ENCODE data around the gene ATP6V1B1. TPM values are rescaled to one million over a fixed set of nuclear protein-coding genes. Genes with fewer than 3 reads are reported as not detected.
A peak's percentile ranks its signal among the peaks of the same experiment; 100 is the strongest.

Gene ATP6V1B1
- total RNA-seq, 1 experiment from 2014 or later = 6.5 TPM

DNA sequence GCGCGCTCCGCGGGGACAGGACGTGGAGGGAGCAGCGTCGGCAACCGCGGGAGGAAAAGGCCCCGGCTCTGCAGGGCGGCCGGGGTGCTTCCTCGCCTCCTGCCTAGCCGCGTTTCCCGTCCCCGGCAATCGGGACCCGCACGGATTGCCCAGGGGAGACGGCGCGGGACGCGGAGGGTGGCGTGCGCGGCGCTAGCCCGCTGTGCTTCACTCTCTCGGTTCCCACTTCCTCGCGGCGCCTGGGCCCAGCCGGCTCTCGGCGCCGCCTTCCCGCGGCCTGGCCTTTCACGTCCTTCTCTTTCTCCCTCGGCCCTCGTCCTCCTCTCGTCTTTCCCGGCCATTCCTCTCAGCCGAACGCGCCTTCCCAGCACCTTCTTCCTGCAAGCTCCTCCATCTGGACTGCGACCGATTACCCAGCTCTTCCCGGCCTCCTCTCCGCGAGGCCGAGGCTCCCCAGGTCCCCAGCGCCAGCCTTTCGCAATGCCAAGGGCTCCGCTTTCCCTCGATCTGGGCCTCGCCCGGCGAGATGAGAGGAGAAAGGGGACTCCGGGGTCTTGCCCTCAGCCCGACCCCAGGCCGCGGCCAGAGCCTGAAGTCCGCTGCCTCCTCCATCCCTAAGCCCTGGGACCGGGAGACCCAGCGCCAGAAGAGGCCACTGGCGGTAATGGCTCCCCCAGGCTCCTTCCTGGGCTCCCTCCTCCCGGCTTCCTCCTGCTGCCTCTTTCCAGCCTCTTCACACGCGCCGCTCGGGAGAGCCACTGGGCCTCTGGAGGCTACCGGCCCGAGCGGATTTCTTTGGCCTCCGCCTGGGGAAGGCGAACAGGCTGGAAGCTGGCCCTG is 34.3 kb upstream of the ATP6V1B1 start:
- Histone ChIP-seq H3K27me3 (replicated peaks; ENCODE audit: insufficient read depth, low read depth, low read length, poor library complexity) (no peaks in the 10 kb centered on the region), H3K9me3 (ENCODE audit: low read depth, low read length, poor library complexity, severe bottlenecking) (no peaks in the 10 kb centered on the region), H3K36me3 (ENCODE audit: insufficient read depth, low read length, poor library complexity, severe bottlenecking) (no peaks in the 10 kb centered on the region), H3K4me3 (ENCODE audit: low read depth, low read length, poor library complexity, severe bottlenecking) (peak overlapping the region; percentile 77), H3K4me1 (ENCODE audit: insufficient read depth, low read length, poor library complexity, severe bottlenecking) (peaks cover 17% of the 10 kb centered on the region), H3K27ac (ENCODE audit: low read depth, low read length, poor library complexity, severe bottlenecking) (peak overlapping the region; percentile 90)
- TF ChIP-seq, protein P1, sequence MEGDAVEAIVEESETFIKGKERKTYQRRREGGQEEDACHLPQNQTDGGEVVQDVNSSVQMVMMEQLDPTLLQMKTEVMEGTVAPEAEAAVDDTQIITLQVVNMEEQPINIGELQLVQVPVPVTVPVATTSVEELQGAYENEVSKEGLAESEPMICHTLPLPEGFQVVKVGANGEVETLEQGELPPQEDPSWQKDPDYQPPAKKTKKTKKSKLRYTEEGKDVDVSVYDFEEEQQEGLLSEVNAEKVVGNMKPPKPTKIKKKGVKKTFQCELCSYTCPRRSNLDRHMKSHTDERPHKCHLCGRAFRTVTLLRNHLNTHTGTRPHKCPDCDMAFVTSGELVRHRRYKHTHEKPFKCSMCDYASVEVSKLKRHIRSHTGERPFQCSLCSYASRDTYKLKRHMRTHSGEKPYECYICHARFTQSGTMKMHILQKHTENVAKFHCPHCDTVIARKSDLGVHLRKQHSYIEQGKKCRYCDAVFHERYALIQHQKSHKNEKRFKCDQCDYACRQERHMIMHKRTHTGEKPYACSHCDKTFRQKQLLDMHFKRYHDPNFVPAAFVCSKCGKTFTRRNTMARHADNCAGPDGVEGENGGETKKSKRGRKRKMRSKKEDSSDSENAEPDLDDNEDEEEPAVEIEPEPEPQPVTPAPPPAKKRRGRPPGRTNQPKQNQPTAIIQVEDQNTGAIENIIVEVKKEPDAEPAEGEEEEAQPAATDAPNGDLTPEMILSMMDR (conservative IDR thresholded peaks at IDR 0.05; ENCODE audit: low read depth, low read length) = no peak
- no peak for TF ChIP-seq EZH2 (IDR thresholded peaks at IDR 0.05; ENCODE audit: borderline replicate concordance, low read depth, low read length, poor library complexity, severe bottlenecking)
- ChIA-PET CTCF (interaction anchor here (0.6 kb wide), 2 partner anchors 13 to 644 kb away, joined by 4 read pairs; no protein-coding TSS in a partner anchor), POLR2A (ENCODE audit: low non-redundant PET) (no interaction called here)
- no TSS peak for BruUV-seq (replicated peaks)
- intact Hi-C loops (cut with micrococcal nuclease; ENCODE audit: unreplicated experiment) = no loop called here
- DNase-seq (ENCODE audit: low spot score) = peak; percentile 62

DNA sequence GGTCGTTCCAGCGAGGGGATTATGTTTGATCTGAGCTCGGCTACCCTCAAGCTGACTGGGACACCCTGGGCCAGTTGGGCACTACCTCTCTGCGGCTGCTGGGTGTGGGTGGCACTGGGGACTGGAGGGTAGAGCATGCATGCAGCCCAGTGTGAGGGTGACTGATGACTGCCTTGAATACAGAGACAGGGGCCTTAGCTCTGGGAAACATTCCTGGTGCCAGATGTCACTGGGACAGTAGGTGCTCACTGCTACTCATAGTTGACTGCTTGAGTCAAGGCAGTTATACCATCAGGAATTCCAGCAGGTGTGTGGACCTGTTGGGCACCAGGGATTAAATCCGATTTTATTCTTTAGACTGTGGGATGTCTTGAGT is 33.6 kb upstream of the ATP6V1B1 start:
- CTCF ChIA-PET = interaction anchor here (0.6 kb wide), 2 partner anchors 14 to 644 kb away, joined by 4 read pairs; no protein-coding TSS in a partner anchor
- intact Hi-C loops (cut with micrococcal nuclease; ENCODE audit: unreplicated experiment) = no loop called here
- no peaks in the 10 kb centered on the region for H3K36me3 ChIP-seq (ENCODE audit: insufficient read depth, low read length, poor library complexity, severe bottlenecking)
- H3K9me3 ChIP-seq (ENCODE audit: low read depth, low read length, poor library complexity, severe bottlenecking) = no peaks in the 10 kb centered on the region
- DNase-seq (ENCODE audit: low spot score) = no peak
- no peaks in the 10 kb centered on the region for H3K27me3 ChIP-seq (replicated peaks; ENCODE audit: insufficient read depth, low read depth, low read length, poor library complexity)
- TF ChIP-seq, protein P1 (conservative IDR thresholded peaks at IDR 0.05; ENCODE audit: low read depth, low read length) = no peak
- TF ChIP-seq EZH2 (IDR thresholded peaks at IDR 0.05; ENCODE audit: borderline replicate concordance, low read depth, low read length, poor library complexity, severe bottlenecking) = no peak
- no TSS peak for BruUV-seq (replicated peaks)
- H3K4me3 ChIP-seq (ENCODE audit: low read depth, low read length, poor library complexity, severe bottlenecking) = peak overlapping the region; percentile 77
- POLR2A ChIA-PET (ENCODE audit: low non-redundant PET) = no interaction called here
- H3K27ac ChIP-seq (ENCODE audit: low read depth, low read length, poor library complexity, severe bottlenecking) = peak overlapping the region; percentile 90
- peaks cover 17% of the 10 kb centered on the region for H3K4me1 ChIP-seq (ENCODE audit: insufficient read depth, low read length, poor library complexity, severe bottlenecking)

DNA sequence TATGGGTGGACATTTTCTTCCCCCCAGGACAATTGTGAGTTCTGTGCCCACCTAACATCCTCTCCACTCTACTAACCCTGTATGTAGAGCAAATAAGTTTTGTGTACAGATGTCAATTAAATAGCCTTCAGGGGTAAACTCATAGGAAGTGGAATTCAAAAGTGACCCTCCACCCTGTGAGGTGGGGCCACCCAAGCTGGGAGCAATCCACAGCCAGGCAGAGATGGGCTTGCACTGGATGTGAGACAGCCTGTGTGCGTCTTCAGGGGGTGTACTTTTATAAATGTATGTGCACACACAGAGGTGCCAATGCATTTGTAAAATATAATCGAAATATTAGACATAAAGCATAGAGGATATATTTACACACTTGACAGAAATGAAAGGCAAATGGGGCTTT is 33.1 kb upstream of the ATP6V1B1 start:
- Histone ChIP-seq H3K9me3 (ENCODE audit: low read depth, low read length, poor library complexity, severe bottlenecking) (no peaks in the 10 kb centered on the region), H3K27me3 (replicated peaks; ENCODE audit: insufficient read depth, low read depth, low read length, poor library complexity) (no peaks in the 10 kb centered on the region), H3K27ac (ENCODE audit: low read depth, low read length, poor library complexity, severe bottlenecking) (no peak overlapping the region), H3K36me3 (ENCODE audit: insufficient read depth, low read length, poor library complexity, severe bottlenecking) (no peaks in the 10 kb centered on the region), H3K4me3 (ENCODE audit: low read depth, low read length, poor library complexity, severe bottlenecking) (peak overlapping the region; percentile 77), H3K4me1 (ENCODE audit: insufficient read depth, low read length, poor library complexity, severe bottlenecking) (peaks cover 17% of the 10 kb centered on the region)
- intact Hi-C loops (cut with micrococcal nuclease; ENCODE audit: unreplicated experiment) = no loop called here
- TSS peak; percentile 28 for BruUV-seq (replicated peaks)
- no peak for DNase-seq (ENCODE audit: low spot score)
- POLR2A ChIA-PET (ENCODE audit: low non-redundant PET) = no interaction called here
- no peak for TF ChIP-seq EZH2 (IDR thresholded peaks at IDR 0.05; ENCODE audit: borderline replicate concordance, low read depth, low read length, poor library complexity, severe bottlenecking)
- TF ChIP-seq, protein P1 (conservative IDR thresholded peaks at IDR 0.05; ENCODE audit: low read depth, low read length) = no peak
- CTCF ChIA-PET = interaction anchor here (0.6 kb wide), 2 partner anchors 15 to 645 kb away, joined by 4 read pairs; no protein-coding TSS in a partner anchor

Measured in A673 (cell line).